Measurements from ENCODE around the gene RANGRF.
A peak's percentile ranks its signal among the peaks of the same experiment; 100 is the strongest.
"Not testable (repeated sequence)": the region's sequence is repeated elsewhere in the genome, so short reads cannot be mapped to it uniquely, and the experiment has no call there.

The RANGRF gene

GRCh38 chr17:8288336-8289102 lies at the start of gene RANGRF:
Gene RANGRF, plus strand, starts transcription at chr17:8288670. Its CDS starts 119 bp downstream, at chr17:8288789.
- DNase-seq: peak; percentile 91

- peak; percentile 13 for DNase-seq
Measured at GRCh38 chr17:8243827-8244226, 44.6 kb upstream of the RANGRF start.

- DNase-seq: no peak
Measured at GRCh38 chr17:8244768-8245167, 43.7 kb upstream of the RANGRF start.

- peak; percentile 98 for DNase-seq
Measured at GRCh38 chr17:8248751-8249607, 39.5 kb upstream of the RANGRF start, which contains the start of gene PFAS. Gene PFAS, plus strand, starts transcription at chr17:8249289. Its CDS starts 4,649 bp downstream, at chr17:8253938.

GRCh38 chr17:8249621-8250500 lies 38.6 kb upstream of the RANGRF start:
- DNase-seq: peak; percentile 18

- not testable (repeated sequence) for DNase-seq
Measured at GRCh38 chr17:8251411-8251810, 37.1 kb upstream of the RANGRF start.

- no peak for DNase-seq
Measured at GRCh38 chr17:8253801-8254200, 34.7 kb upstream of the RANGRF start.

- no peak for DNase-seq
Measured at GRCh38 chr17:8254881-8255280, 33.6 kb upstream of the RANGRF start.

GRCh38 chr17:8255499-8255898 lies 33.0 kb upstream of the RANGRF start:
- no peak for DNase-seq

GRCh38 chr17:8256291-8256690 lies 32.2 kb upstream of the RANGRF start:
- DNase-seq: no peak

- DNase-seq: no peak
Measured at GRCh38 chr17:8256691-8257090, 31.8 kb upstream of the RANGRF start.

- DNase-seq: no peak
Measured at GRCh38 chr17:8257801-8258200, 30.7 kb upstream of the RANGRF start.

GRCh38 chr17:8264320-8264719 lies 24.1 kb upstream of the RANGRF start:
- no peak for DNase-seq

- no peak for DNase-seq
Measured at GRCh38 chr17:8264836-8265542, 23.5 kb upstream of the RANGRF start.

GRCh38 chr17:8266648-8267479 lies 21.6 kb upstream of the RANGRF start:
- DNase-seq: no peak

- no peak for DNase-seq
Measured at GRCh38 chr17:8267480-8268147, 20.9 kb upstream of the RANGRF start.

- no peak for DNase-seq
Measured at GRCh38 chr17:8268550-8269298, 19.7 kb upstream of the RANGRF start.

- DNase-seq: no peak
Measured at GRCh38 chr17:8272421-8272820, 16.0 kb upstream of the RANGRF start.

- DNase-seq: no peak
Measured at GRCh38 chr17:8273884-8274444, 14.5 kb upstream of the RANGRF start.

GRCh38 chr17:8274816-8275215 lies 13.7 kb upstream of the RANGRF start:
- no peak for DNase-seq
